Measurements from ENCODE around the gene ZNF608. TPM values are rescaled to one million over a fixed set of nuclear protein-coding genes. Genes with fewer than 3 reads are reported as not detected.
A peak's percentile ranks its signal among the peaks of the same experiment; 100 is the strongest.

ZNF608 gene
- total RNA-seq, 2 donors from 2014 or later: 138 to 140 TPM

DNA sequence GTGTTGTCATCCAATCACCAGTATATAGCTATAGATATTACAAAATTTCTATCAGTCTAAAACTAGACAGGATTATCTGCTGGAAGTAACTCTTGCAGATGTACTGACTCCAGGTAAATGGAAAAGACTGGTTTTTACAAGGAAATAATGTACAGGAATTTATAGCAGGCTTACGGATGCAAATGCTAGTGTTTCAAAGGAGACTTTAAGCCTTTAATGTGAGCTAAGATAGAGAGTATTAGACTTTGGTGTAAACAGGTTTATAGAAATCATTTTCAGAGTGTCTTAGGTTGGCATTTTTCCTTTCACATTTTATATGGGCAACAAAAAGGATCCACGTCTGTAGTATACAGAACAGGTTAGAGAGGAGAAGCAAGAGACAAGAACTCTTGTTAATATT is 16.1 kb downstream of the ZNF608 start:
- peaks cover 19% of the 10 kb centered on the region for H3K36me3 ChIP-seq (ENCODE audit: control insufficient read depth, insufficient read depth, low read length)
- H3K4me3 ChIP-seq (ENCODE audit: low read length): no peak overlapping the region
- DNase-seq: no peak
- no peak overlapping the region for H3K9ac ChIP-seq (ENCODE audit: extremely low read depth, low read length, poor library complexity, severe bottlenecking)
- Mint-ChIP-seq H3K4me3 (no peak overlapping the region), H3K9me3 (no peaks in the 10 kb centered on the region), H3K36me3 (ENCODE audit: low read depth) (peaks cover 17% of the 10 kb centered on the region), H3K27me3 (ENCODE audit: insufficient read depth) (no peaks in the 10 kb centered on the region), H3K27ac (peak overlapping the region; percentile 80), H3K4me1 (peaks cover 76% of the 10 kb centered on the region)
- H3K4me1 ChIP-seq (ENCODE audit: control insufficient read depth, insufficient read depth, low read length): peaks cover 32% of the 10 kb centered on the region
- H3K9me3 ChIP-seq (ENCODE audit: control insufficient read depth, low read length): no peaks in the 10 kb centered on the region
- WGBS, 2 experiments (ENCODE audit: insufficient coverage in 1 of 2, insufficient read length in 1 of 2): 97 to 100% methylated on average over 1 to 2 of the region's 2 CpGs
- TF ChIP-seq, protein P1, sequence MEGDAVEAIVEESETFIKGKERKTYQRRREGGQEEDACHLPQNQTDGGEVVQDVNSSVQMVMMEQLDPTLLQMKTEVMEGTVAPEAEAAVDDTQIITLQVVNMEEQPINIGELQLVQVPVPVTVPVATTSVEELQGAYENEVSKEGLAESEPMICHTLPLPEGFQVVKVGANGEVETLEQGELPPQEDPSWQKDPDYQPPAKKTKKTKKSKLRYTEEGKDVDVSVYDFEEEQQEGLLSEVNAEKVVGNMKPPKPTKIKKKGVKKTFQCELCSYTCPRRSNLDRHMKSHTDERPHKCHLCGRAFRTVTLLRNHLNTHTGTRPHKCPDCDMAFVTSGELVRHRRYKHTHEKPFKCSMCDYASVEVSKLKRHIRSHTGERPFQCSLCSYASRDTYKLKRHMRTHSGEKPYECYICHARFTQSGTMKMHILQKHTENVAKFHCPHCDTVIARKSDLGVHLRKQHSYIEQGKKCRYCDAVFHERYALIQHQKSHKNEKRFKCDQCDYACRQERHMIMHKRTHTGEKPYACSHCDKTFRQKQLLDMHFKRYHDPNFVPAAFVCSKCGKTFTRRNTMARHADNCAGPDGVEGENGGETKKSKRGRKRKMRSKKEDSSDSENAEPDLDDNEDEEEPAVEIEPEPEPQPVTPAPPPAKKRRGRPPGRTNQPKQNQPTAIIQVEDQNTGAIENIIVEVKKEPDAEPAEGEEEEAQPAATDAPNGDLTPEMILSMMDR (conservative IDR thresholded peaks at IDR 0.05): no peak
- no peak overlapping the region for H3K27ac ChIP-seq (ENCODE audit: low read depth, low read length)
- no peaks in the 10 kb centered on the region for H3K27me3 ChIP-seq (ENCODE audit: control insufficient read depth, insufficient read depth, low read length, poor library complexity, severe bottlenecking)

DNA sequence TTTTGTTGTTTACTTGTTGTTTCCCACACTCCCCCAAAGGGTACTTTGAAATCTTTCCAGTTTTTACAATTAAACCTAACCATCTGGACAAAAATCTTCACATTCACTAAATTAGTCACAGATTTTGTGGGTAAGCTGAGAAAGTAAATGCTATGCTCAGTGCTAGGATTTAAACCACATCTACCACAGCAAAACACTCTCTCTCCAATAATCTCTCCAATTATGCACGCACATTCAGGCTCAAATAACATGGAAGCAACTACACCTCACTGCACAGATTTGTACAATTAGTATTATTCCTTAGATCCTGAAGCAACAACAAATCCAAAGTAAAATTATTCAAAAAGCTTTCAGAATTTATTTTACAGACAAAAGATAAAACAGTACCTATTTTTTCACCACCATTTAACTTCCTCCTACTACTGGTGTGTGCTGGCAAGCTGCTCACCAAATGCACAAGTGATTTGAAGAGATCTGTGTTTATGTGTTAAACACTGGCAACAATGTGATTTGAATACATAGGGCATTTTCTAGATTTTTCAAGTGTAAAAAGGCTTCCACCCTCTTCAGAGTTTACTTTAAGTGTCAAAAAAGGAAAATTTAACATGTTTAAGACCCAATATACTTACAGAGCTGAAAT is 16.6 kb downstream of the ZNF608 start:
- peaks cover 29% of the 10 kb centered on the region for H3K4me1 ChIP-seq (ENCODE audit: control insufficient read depth, insufficient read depth, low read length)
- H3K4me3 ChIP-seq (ENCODE audit: low read length): no peak overlapping the region
- peak; percentile 14 for DNase-seq
- TF ChIP-seq, protein P1 (conservative IDR thresholded peaks at IDR 0.05): no peak
- Mint-ChIP-seq H3K36me3 (ENCODE audit: low read depth) (peaks cover 18% of the 10 kb centered on the region), H3K4me3 (no peak overlapping the region), H3K4me1 (peaks cover 76% of the 10 kb centered on the region), H3K9me3 (no peaks in the 10 kb centered on the region), H3K27ac (peak overlapping the region; percentile 31), H3K27me3 (ENCODE audit: insufficient read depth) (no peaks in the 10 kb centered on the region)
- H3K9me3 ChIP-seq (ENCODE audit: control insufficient read depth, low read length): no peaks in the 10 kb centered on the region
- no peak overlapping the region for H3K27ac ChIP-seq (ENCODE audit: low read depth, low read length)
- H3K9ac ChIP-seq (ENCODE audit: extremely low read depth, low read length, poor library complexity, severe bottlenecking): no peak overlapping the region
- 83 to 95% methylated on average over 1 of the region's 1 CpG for WGBS, 2 experiments (ENCODE audit: insufficient coverage in 1 of 2, insufficient read length in 1 of 2)
- H3K27me3 ChIP-seq (ENCODE audit: control insufficient read depth, insufficient read depth, low read length, poor library complexity, severe bottlenecking): no peaks in the 10 kb centered on the region
- H3K36me3 ChIP-seq (ENCODE audit: control insufficient read depth, insufficient read depth, low read length): peaks cover 19% of the 10 kb centered on the region

DNA sequence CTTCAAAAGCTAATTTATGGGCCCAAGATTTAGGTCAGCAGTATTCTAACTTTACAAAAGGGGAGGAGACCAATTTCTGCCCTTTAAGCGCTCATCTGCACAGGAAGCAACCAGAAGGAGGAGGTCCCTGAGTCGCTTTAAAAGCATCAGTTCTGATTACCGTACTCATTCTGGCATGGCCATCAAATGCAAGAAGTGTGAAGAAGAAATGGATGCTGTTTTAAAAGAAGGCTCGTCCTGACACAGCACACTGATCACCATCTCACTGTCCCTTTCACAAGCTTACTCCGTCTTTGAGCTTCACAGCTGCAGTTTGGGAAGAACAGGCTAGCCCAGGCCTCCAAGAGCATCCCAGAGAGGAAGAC is 17.5 kb downstream of the ZNF608 start:
- peaks cover 20% of the 10 kb centered on the region for H3K4me1 ChIP-seq (ENCODE audit: control insufficient read depth, insufficient read depth, low read length)
- WGBS, 2 experiments (ENCODE audit: insufficient coverage in 1 of 2, insufficient read length in 1 of 2): 92 to 93% methylated on average over 3 to 5 of the region's 5 CpGs
- no peak overlapping the region for H3K4me3 ChIP-seq (ENCODE audit: low read length)
- TF ChIP-seq, protein P1 (conservative IDR thresholded peaks at IDR 0.05): no peak
- peak overlapping the region; percentile 45 for H3K27ac Mint-ChIP-seq
- H3K27me3 ChIP-seq (ENCODE audit: control insufficient read depth, insufficient read depth, low read length, poor library complexity, severe bottlenecking): no peaks in the 10 kb centered on the region
- no peaks in the 10 kb centered on the region for H3K9me3 Mint-ChIP-seq
- peaks cover 71% of the 10 kb centered on the region for H3K4me1 Mint-ChIP-seq
- H3K36me3 Mint-ChIP-seq (ENCODE audit: low read depth): peaks cover 21% of the 10 kb centered on the region
- H3K27ac ChIP-seq (ENCODE audit: low read depth, low read length): no peak overlapping the region
- H3K4me3 Mint-ChIP-seq: no peak overlapping the region
- DNase-seq: peak; percentile 29
- no peak overlapping the region for H3K9ac ChIP-seq (ENCODE audit: extremely low read depth, low read length, poor library complexity, severe bottlenecking)
- no peaks in the 10 kb centered on the region for H3K27me3 Mint-ChIP-seq (ENCODE audit: insufficient read depth)
- no peaks in the 10 kb centered on the region for H3K9me3 ChIP-seq (ENCODE audit: control insufficient read depth, low read length)
- peaks cover 23% of the 10 kb centered on the region for H3K36me3 ChIP-seq (ENCODE audit: control insufficient read depth, insufficient read depth, low read length)
